ENCODE measurements around the gene PARL.

DNA sequence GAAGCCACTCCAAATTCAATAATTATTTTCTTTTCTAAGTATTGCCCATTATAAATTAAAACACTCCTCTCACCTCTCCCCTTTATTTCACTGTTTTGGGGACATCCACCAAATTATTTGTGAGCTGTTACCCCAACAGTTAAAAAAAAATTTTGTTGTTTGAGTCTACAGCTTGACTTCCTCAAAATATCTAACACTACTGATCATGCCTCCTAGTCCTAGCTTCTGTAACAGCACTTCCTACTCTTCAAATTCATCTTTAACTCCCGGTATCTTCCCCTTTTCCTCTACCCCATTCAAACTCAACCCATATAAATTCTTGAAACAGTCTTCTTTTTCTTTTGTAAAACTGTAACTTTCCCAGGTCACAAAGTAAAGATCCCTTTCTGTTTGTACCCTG is 15.9 kb downstream of the PARL start:
- TF ChIP-seq SUZ12 (IDR thresholded peaks at IDR 0.05) (no peak), L3MBTL2 (conservative IDR thresholded peaks at IDR 0.05) (no peak), NFRKB (IDR thresholded peaks at IDR 0.05) (no peak), LEF1 (IDR thresholded peaks at IDR 0.05; ENCODE audit: borderline replicate concordance) (no peak), SP1 (IDR thresholded peaks at IDR 0.05) (no peak), ZNF384 (IDR thresholded peaks at IDR 0.05) (no peak)

Data from HEK293T (cell line).